Measurements from ENCODE around the gene ASPG.

Gene ASPG

DNA sequence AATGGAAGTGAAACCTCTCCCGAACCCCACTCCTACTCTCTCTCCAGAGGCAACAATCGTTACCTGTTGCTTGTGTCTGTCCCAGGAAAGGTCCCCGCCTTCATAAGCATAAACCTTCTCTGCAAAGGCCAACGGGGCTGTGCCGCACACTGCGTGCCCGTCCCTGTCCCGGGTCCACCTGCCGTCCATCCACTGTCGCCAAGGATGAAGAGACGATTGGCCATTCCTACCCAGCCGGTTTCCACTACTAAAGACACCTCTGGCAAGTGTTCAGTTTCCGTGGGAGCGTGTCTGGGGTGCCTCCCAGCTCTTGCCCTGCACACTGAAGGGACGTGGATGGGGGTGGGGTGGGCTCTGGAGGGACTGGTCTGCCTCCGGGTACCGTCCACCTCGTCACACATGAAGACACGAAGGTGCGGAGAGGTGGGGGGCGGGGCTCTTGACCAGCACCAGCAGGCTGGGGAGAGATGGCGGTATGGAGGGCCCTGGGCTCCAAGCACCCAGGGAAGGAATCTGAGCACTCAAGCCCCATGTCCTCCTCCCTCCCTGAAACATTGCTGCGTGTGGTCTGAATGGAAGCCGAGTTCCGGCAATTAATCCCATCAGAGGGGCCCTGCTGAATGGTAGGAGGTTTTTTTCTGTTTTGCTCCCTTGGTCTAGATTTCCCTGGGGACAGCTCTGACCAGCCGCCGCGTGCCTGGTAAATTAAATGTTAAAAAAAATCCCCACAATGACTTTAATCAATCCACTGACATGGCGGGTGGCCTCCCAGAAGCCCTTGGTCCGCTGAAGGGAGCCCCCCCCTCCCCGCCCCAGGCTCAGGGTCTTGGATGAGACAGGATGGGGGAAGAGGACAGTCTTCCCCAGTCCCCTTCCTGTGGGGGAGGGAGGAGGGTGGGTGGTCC, 48.8 kb downstream of the ASPG start:
- TF ChIP-seq SIN3A (IDR thresholded peaks at IDR 0.05; ENCODE audit: borderline replicate concordance, insufficient read depth, low read length), result no peak

GRCh38 chr14:104135121-104135903, 49.8 kb downstream of the ASPG start:
- TF ChIP-seq POLR2AphosphoS5 (IDR thresholded peaks at IDR 0.05; ENCODE audit: low read depth, low read length) (no peak), TAF1 (IDR thresholded peaks at IDR 0.05; ENCODE audit: borderline replicate concordance, insufficient read depth, low read length) (no peak), SIN3A (IDR thresholded peaks at IDR 0.05; ENCODE audit: borderline replicate concordance, insufficient read depth, low read length) (no peak), REST (IDR thresholded peaks at IDR 0.05; ENCODE audit: insufficient read depth in 1 of 2, low read depth in 2 of 2, low read length in 2 of 2) (no peak), FOXP2 (optimal IDR thresholded peaks at IDR 0.05; ENCODE audit: borderline replicate concordance, extremely low read depth, extremely low read length, insufficient read depth) (no peak)

GRCh38 chr14:104135904-104136471, 50.5 kb downstream of the ASPG start:
- no peak for TF ChIP-seq POLR2AphosphoS5 (IDR thresholded peaks at IDR 0.05; ENCODE audit: low read depth, low read length)
- no peak for TF ChIP-seq REST (IDR thresholded peaks at IDR 0.05; ENCODE audit: insufficient read depth in 1 of 2, low read depth in 2 of 2, low read length in 2 of 2)
- TF ChIP-seq FOXP2 (optimal IDR thresholded peaks at IDR 0.05; ENCODE audit: borderline replicate concordance, extremely low read depth, extremely low read length, insufficient read depth), result no peak
- no peak for TF ChIP-seq TAF1 (IDR thresholded peaks at IDR 0.05; ENCODE audit: borderline replicate concordance, insufficient read depth, low read length)
- no peak for TF ChIP-seq SIN3A (IDR thresholded peaks at IDR 0.05; ENCODE audit: borderline replicate concordance, insufficient read depth, low read length)

- TF ChIP-seq REST (IDR thresholded peaks at IDR 0.05; ENCODE audit: insufficient read depth in 1 of 2, low read depth in 2 of 2, low read length in 2 of 2) (no peak), POLR2AphosphoS5 (IDR thresholded peaks at IDR 0.05; ENCODE audit: low read depth, low read length) (no peak), TAF1 (IDR thresholded peaks at IDR 0.05; ENCODE audit: borderline replicate concordance, insufficient read depth, low read length) (no peak), SIN3A (IDR thresholded peaks at IDR 0.05; ENCODE audit: borderline replicate concordance, insufficient read depth, low read length) (no peak), FOXP2 (optimal IDR thresholded peaks at IDR 0.05; ENCODE audit: borderline replicate concordance, extremely low read depth, extremely low read length, insufficient read depth) (no peak)
Measured at GRCh38 chr14:104136472-104137296, 51.2 kb downstream of the ASPG start.

All from PFSK-1 (cell line).